Body of pancreas (tissue), 4 donors: Measurements from ENCODE around the gene APCDD1. TPM values are rescaled to one million over a fixed set of nuclear protein-coding genes. Genes with fewer than 3 reads are reported as not detected.
"Not testable (repeated sequence)": the region's sequence is repeated elsewhere in the genome, so short reads cannot be mapped to it uniquely, and the experiment has no call there.

Source experiments
- ATAC-seq: fragments of 150-250 bp; one replicate; pipeline ENCODE4 v1.9.1; 2016
- DNase-seq, 4 donors: peaks; one replicate each; pipeline ENCODE4 v3.0.0-alpha.2; 2019
- H3K27ac ChIP-seq, 4 donors: fragments of 200-600 bp; sonication (generic); 1 replicate in 3 of 4; 2 replicates in 1 of 4; pipeline versions ENCODE4 v1.5.1 to v1.6.1; 2016 to 2019; ENCODE audit warnings: mild to moderate bottlenecking in 1 of 4, mixed read lengths in 1 of 4, moderate library complexity in 1 of 4
- H3K27me3 ChIP-seq, 2 donors: fragments of 200-600 bp; sonication (generic); one replicate each; pipeline ENCODE4 v1.6.0; 2016; ENCODE audit warnings: mild to moderate bottlenecking in 1 of 2
- H3K36me3 ChIP-seq, 2 donors: fragments of 200-600 bp; sonication (generic); replicated peaks in 1 of 2; 2 replicates each; pipeline ENCODE4 v1.5.1; 2016; ENCODE audit warnings: low read depth in 2 of 2; ENCODE audit not compliant: insufficient read depth in 1 of 2
- H3K4me1 ChIP-seq: fragments of 200-600 bp; sonication (generic); one replicate; pipeline ENCODE4 v1.6.0; 2016
- H3K4me3 ChIP-seq, 2 donors: fragments of 200-600 bp; sonication (generic); 1 replicate in 1 of 2; 2 replicates in 1 of 2; pipeline ENCODE4 v1.5.1; 2016 to 2019
- H3K9me3 ChIP-seq, 3 donors: fragments of 200-600 bp; sonication (generic); 1 replicate in 2 of 3; 2 replicates in 1 of 3; pipeline ENCODE4 v1.5.1; 2016
- POLR2A ChIP-seq, 3 donors: fragments of 450-650 bp; IDR thresholded peaks; one replicate each; pipeline ENCODE4 v1.6.1; 2016; ENCODE audit warnings: antibody characterized with exemption in 3 of 3, mild to moderate bottlenecking in 2 of 3
- WGBS, 2 donors: methylation state at CpG; one replicate each; pipeline ENCODE4 v1.1.5; 2017; 5-methylcytosine and 5-hydroxymethylcytosine counted together
- intact Hi-C: fragments of 100-400 bp; cut with DNase I; formaldehyde crosslinking; loops from one replicate; pipeline ENCODE4 v1.15.1; 2023
- total RNA-seq, 2 donors: library from RNA; depleted of rRNA; stranded (reverse); fragments of >200 nt; gene quantifications; one replicate each; pipeline ENCODE4 v1.1.0, GENCODE V29; 2016
- TF ChIP-seq, protein P1 (sequence below), 7 experiments: fragments of 450-650 bp in 4 of 7; fragments of 200-600 bp in 3 of 7; sonication (generic) in 3 of 7; IDR thresholded peaks; one replicate each; pipeline ENCODE4 v1.5.1; 2016 to 2019; ENCODE audit warnings: antibody characterized with exemption in 7 of 7

APCDD1 gene
- total RNA-seq, 2 donors from 2014 or later = 8.6 to 31.3 TPM

DNA sequence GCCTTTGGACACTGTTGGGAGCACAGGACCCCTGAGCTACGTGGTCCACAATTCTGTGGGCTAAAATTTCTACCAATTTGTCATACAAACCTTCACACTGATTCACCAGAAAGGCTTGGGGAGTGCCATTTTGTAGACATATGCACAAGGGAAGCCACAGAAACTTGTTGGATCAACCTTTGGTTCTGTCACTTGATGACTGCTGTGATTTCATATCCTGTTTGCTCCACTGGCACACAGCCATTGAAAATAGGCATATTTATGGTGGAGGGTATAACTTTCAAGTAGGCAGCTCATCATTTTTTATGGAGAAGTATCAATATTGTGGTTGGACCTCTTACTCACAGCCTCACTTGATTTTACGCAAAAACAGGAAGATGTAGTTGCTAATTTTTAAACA lies 81.8 kb downstream of the APCDD1 start:
- Histone ChIP-seq H3K9me3 (no peaks in the 10 kb centered on the region), H3K4me1 (no peaks in the 10 kb centered on the region), H3K27ac (no peak overlapping the region), H3K36me3 (peaks cover 6 to 11% of the 10 kb centered on the region in 2 donors), H3K27me3 (no peaks in the 10 kb centered on the region), H3K4me3 (no peak overlapping the region)
- TF ChIP-seq POLR2A (IDR thresholded peaks at IDR 0.05) = no peak
- TF ChIP-seq, protein P1, sequence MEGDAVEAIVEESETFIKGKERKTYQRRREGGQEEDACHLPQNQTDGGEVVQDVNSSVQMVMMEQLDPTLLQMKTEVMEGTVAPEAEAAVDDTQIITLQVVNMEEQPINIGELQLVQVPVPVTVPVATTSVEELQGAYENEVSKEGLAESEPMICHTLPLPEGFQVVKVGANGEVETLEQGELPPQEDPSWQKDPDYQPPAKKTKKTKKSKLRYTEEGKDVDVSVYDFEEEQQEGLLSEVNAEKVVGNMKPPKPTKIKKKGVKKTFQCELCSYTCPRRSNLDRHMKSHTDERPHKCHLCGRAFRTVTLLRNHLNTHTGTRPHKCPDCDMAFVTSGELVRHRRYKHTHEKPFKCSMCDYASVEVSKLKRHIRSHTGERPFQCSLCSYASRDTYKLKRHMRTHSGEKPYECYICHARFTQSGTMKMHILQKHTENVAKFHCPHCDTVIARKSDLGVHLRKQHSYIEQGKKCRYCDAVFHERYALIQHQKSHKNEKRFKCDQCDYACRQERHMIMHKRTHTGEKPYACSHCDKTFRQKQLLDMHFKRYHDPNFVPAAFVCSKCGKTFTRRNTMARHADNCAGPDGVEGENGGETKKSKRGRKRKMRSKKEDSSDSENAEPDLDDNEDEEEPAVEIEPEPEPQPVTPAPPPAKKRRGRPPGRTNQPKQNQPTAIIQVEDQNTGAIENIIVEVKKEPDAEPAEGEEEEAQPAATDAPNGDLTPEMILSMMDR (IDR thresholded peaks at IDR 0.05) = no peak
- DNase-seq (no peak), ATAC-seq (no peak)
- intact Hi-C loops = no loop called here
- WGBS, 2 donors = 95 to 100% methylated on average over 2 of the region's 2 CpGs

DNA sequence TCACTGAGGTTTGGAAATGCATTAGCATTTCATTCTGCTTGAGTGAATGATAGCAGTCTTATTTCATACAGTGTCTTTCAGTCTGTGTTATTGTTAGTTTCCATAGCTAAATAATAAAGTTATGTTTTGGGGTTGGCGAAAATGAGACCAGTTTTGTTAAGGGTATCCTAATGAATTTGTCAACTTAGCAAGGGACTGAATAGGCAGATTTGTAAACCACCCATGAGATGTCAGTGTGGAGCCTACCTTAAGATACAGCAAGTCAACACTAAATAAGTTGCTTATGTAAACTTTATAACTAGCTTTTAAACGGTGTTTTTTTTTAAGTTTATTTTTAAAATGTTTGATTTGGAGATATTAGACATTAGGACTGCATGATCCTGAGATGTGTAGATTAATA lies 83.3 kb downstream of the APCDD1 start:
- Histone ChIP-seq H3K36me3 (peaks cover 6 to 15% of the 10 kb centered on the region in 2 donors), H3K27ac (no peak overlapping the region), H3K4me3 (no peak overlapping the region), H3K4me1 (peaks cover under 1% of the 10 kb centered on the region), H3K27me3 (no peaks in the 10 kb centered on the region), H3K9me3 (no peaks in the 10 kb centered on the region)
- intact Hi-C loops = no loop called here
- no peak for TF ChIP-seq POLR2A (IDR thresholded peaks at IDR 0.05)
- TF ChIP-seq, protein P1 (IDR thresholded peaks at IDR 0.05) = no peak
- no peak for ATAC-seq
- DNase-seq = no peak
- 59 to 65% methylated on average over 2 of the region's 2 CpGs for WGBS, 2 donors

DNA sequence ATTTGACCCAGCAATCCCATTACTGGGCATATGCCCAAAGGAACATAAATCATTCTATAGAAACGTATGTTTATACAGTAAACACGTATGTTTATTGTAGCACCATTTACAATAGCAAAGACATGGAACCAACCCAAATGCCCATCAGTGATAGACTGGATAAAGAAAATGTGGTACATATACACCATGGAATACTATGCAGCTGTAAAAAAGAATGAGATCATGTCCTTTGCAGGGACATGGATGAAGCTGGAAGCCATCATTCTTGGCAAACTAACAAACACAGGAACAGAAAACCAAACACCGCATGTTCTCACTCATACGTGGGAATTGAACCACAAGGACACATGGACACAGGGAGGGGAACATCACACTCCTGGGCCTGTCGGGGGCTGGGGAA lies 84.7 kb downstream of the APCDD1 start:
- DNase-seq, H3K27ac ChIP-seq, H3K4me1 ChIP-seq, H3K27me3 ChIP-seq, intact Hi-C loops, ATAC-seq, H3K9me3 ChIP-seq, H3K4me3 ChIP-seq: not testable (repeated sequence)
- peaks cover under 1 to 15% of the 10 kb centered on the region in 2 donors for H3K36me3 ChIP-seq
- WGBS, 2 donors = 87 to 91% methylated on average over 5 of the region's 5 CpGs

Other genes with a start within 250 kb of the APCDD1 start
- gene NAPG, start 71.4 kb downstream of the APCDD1 start, total RNA-seq = 10 to 100 TPM; 22.4 to 27.5 TPM